ENCODE data around the gene SLC52A3.
"Not testable (repeated sequence)": the region's sequence is repeated elsewhere in the genome, so short reads cannot be mapped to it uniquely, and the experiment has no call there.

SLC52A3 gene

DNA sequence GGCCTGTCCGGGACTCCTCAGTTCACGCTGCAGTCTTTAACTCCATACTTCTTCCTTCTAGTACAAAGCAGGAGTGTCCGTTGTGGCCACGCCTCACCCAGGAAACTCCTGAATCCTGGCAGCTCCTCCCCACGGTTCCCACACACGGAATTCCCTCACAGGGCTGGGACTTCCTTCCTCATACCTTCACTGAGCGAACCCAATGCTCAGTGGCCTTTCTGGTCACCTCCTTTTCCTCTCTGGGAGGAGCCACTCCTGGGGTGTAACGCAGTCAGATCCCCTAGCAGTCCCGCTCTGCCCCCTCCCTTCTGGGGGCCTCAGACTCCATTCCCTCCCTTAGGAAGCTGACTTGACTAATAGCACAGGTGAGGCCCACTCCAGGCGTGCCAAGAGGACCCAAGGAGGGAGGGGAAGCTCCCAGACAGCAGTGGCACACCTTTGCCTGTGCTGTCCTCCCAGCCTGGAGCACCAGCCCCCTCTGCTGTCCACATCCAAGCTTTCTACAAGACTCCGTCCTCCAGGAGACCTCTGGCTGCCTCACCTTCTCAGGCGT lies at the start of gene SLC52A3:
SLC52A3 (minus strand) TSS at position 75 of the 553 bp plus-strand sequence. CDS start 2,726 bp downstream, outside the sequence.
- Histone ChIP-seq H3K9me3 (ENCODE audit: control insufficient read depth, insufficient read depth, low read length) (no peaks in the 10 kb centered on the region), H3K4me3 (ENCODE audit: low read depth, low read length) (no peak within 1 kb of the TSS), H3K36me3 (ENCODE audit: control insufficient read depth, insufficient read depth, low read length) (peaks cover 2% of the 10 kb centered on the region), H3K4me1 (ENCODE audit: control insufficient read depth, insufficient read depth, low read length) (no peaks in the 10 kb centered on the region), H3K9ac (ENCODE audit: low read depth, low read length) (no peak within 1 kb of the TSS), H3K27me3 (ENCODE audit: control insufficient read depth, insufficient read depth, low read length) (no peaks in the 10 kb centered on the region)

DNA sequence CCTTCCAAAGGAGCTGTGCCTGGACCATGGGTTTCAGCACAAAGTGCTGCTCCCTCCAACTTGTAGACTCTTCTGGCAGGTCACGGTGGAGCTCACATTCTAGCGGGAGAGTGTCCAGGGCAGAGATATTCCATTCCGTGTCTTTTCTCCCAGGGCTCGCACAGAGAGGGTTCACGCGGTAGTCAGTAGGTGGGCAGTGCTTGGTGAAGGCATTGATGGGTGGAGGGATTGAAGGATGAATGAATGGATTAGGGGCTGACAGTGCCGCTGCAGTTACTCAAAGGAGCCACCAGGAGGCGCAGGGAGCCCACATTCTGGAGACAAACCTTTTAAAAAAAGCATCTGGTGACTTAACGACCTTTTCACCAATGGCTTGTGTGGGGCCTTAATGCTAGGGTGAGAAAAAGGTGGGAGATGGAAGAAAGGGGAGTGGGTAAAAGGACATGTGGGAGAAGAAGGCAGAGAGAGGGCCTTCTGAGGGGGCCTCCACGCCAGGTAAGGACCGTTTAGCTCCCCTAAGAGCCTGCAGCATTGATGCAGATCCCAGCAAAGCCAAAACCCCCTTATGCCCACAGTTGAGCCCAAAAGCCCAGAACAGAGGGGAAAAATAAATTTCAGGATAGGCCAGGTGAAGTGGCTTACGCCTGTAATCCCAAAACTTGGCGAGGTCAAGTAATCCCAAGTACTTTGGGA lies 47.8 kb upstream of the SLC52A3 start:
- no peaks in the 10 kb centered on the region for H3K4me1 ChIP-seq (ENCODE audit: control insufficient read depth, insufficient read depth, low read length)
- peak overlapping the region; percentile 32 for H3K4me3 ChIP-seq (ENCODE audit: low read depth, low read length)
- H3K9ac ChIP-seq (ENCODE audit: low read depth, low read length) = no peak overlapping the region
- no peaks in the 10 kb centered on the region for H3K27me3 ChIP-seq (ENCODE audit: control insufficient read depth, insufficient read depth, low read length)
- no peaks in the 10 kb centered on the region for H3K9me3 ChIP-seq (ENCODE audit: control insufficient read depth, insufficient read depth, low read length)
- no peaks in the 10 kb centered on the region for H3K36me3 ChIP-seq (ENCODE audit: control insufficient read depth, insufficient read depth, low read length)

DNA sequence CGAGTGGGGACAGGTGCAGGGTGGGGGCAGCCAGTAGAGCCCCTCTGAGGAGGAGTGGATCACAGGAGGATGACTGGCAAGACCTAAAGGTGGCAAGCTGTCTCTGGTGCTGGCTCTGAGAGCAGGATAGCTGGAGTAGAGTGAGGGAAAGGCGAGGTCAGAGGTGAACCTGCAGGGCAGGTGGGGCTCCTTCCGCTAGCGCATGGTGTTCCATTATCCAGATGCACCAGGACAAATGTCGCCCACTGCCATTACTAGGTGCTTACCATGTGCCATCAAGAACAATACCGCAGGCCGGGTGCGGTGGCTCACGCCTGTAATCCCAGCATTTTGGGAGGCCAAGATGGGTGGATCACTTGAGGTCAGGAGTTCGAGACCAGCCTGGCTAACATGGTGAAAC lies 46.9 kb upstream of the SLC52A3 start:
- H3K4me1 ChIP-seq (ENCODE audit: control insufficient read depth, insufficient read depth, low read length) = no peaks in the 10 kb centered on the region
- H3K36me3 ChIP-seq (ENCODE audit: control insufficient read depth, insufficient read depth, low read length) = no peaks in the 10 kb centered on the region
- H3K9me3 ChIP-seq (ENCODE audit: control insufficient read depth, insufficient read depth, low read length) = no peaks in the 10 kb centered on the region
- H3K4me3 ChIP-seq (ENCODE audit: low read depth, low read length) = no peak overlapping the region
- no peaks in the 10 kb centered on the region for H3K27me3 ChIP-seq (ENCODE audit: control insufficient read depth, insufficient read depth, low read length)
- H3K9ac ChIP-seq (ENCODE audit: low read depth, low read length) = no peak overlapping the region

DNA sequence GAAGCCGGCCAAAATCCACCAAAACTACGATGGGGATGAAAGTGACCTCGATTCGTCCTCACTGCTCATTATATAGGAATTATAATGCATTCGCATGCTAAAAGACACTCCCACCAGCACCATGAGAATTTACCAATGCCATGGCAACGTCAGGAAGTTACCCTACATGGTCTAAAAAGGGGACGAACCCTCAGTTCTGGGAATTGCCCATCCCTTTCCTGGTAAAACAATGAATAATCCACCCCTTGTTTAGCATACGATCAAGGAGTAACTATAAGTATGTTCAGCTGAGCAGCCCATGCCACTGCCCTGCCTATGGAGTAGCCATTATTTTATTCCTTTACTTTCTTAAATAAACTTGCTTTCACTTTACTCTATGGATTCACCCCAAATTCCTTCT lies 45.1 kb upstream of the SLC52A3 start:
- Histone ChIP-seq H3K4me1 (ENCODE audit: control insufficient read depth, insufficient read depth, low read length) (no peaks in the 10 kb centered on the region), H3K4me3 (ENCODE audit: low read depth, low read length) (no peak overlapping the region), H3K36me3 (ENCODE audit: control insufficient read depth, insufficient read depth, low read length) (no peaks in the 10 kb centered on the region), H3K9me3 (ENCODE audit: control insufficient read depth, insufficient read depth, low read length) (no peaks in the 10 kb centered on the region), H3K9ac (ENCODE audit: low read depth, low read length) (no peak overlapping the region), H3K27me3 (ENCODE audit: control insufficient read depth, insufficient read depth, low read length) (no peaks in the 10 kb centered on the region)

DNA sequence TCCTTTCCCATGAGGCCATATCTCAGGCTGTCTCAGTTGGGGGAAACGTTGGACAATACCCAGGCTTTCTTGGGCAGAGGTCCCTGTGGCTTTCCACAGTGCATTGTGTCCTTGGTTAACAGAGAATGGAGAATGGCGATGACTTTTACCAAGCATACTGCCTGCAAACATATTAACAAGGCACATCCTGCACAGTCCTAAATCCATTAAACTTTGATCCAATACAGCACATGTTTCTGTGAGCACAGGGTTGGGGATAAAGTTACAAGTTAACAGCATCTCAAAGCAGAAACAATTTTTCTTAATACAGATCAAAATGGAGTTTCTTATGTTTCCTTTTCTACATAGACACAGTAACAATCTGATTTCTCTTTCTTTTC lies 44.1 kb upstream of the SLC52A3 start:
- H3K9ac ChIP-seq (ENCODE audit: low read depth, low read length); H3K36me3 ChIP-seq (ENCODE audit: control insufficient read depth, insufficient read depth, low read length); H3K9me3 ChIP-seq (ENCODE audit: control insufficient read depth, insufficient read depth, low read length); H3K27me3 ChIP-seq (ENCODE audit: control insufficient read depth, insufficient read depth, low read length); H3K4me1 ChIP-seq (ENCODE audit: control insufficient read depth, insufficient read depth, low read length); H3K4me3 ChIP-seq (ENCODE audit: low read depth, low read length): not testable (repeated sequence)

DNA sequence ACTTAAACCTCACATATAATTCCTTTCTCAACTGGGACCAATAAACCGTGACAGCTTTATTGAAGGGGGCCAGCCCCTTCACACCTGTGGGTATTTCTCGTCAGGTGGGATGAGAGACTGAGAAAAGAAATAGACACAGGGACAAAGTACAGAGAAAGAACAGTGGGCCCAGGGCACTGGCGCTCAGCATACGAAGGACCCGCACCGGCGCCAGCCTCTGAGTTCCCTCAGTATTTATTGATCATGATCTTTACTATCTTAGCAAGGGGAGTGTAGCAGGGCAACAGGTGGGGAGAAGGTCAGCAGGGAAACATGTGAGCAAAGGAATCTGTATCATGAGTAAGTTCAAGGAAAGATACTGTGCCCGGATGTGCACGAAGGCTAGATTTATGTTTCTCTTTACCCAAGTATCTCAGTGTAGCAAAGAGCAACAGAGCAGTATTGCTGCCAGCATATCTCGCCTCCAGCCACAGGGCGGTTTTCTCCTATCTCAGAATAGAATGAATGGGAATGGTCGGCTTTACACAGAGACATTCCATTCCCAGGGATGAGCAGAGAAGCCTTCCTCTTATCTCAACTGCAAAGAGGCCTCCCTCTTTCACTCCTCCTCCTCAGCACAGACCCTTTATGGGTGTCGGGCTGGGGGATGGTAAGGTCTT lies 43.6 kb upstream of the SLC52A3 start:
- not testable (repeated sequence) for H3K4me3 ChIP-seq (ENCODE audit: low read depth, low read length); H3K9me3 ChIP-seq (ENCODE audit: control insufficient read depth, insufficient read depth, low read length); H3K4me1 ChIP-seq (ENCODE audit: control insufficient read depth, insufficient read depth, low read length); H3K27me3 ChIP-seq (ENCODE audit: control insufficient read depth, insufficient read depth, low read length); H3K36me3 ChIP-seq (ENCODE audit: control insufficient read depth, insufficient read depth, low read length); H3K9ac ChIP-seq (ENCODE audit: low read depth, low read length)

DNA sequence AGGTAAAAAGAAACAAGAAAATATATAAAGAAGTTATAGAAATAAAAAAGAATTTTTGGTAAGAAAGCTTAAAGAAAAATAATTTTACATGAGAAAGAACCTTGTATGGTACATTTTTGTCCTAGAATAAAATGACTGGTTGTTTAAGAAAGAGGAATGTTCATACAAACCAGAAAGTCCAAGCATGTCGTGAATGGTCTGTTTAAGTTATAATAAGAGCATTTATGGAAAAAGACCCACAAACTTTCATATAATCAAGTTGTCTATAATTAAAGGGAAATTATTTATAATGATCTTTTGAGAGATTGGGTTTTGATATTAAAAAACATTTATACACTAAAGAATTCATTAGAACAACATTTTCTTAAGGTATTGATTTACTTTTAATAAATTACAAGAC lies 37.4 kb upstream of the SLC52A3 start:
- Histone ChIP-seq H3K4me1 (ENCODE audit: control insufficient read depth, insufficient read depth, low read length) (no peaks in the 10 kb centered on the region), H3K36me3 (ENCODE audit: control insufficient read depth, insufficient read depth, low read length) (no peaks in the 10 kb centered on the region), H3K9ac (ENCODE audit: low read depth, low read length) (no peak overlapping the region), H3K27me3 (ENCODE audit: control insufficient read depth, insufficient read depth, low read length) (no peaks in the 10 kb centered on the region), H3K9me3 (ENCODE audit: control insufficient read depth, insufficient read depth, low read length) (peaks cover 9% of the 10 kb centered on the region), H3K4me3 (ENCODE audit: low read depth, low read length) (no peak overlapping the region)

DNA sequence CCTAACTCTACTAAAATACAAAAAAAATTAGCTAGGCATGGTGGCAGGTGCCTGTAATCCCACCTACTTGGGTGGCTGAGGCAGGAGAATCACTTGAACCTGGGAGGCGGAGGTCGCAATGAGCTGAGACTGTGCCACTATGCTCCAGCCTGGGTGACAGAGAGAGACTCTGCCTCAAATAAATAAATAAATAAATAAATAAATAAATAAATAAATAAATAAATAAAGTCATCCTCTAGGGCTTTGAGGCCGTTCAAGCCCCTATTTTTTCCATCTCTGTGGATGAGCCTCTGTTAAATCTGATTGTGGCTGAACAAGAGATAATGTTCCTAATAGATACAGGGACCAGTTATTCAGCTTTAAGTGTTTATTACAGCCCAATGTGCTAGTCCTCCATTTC lies 33.4 kb upstream of the SLC52A3 start:
- no peak overlapping the region for H3K4me3 ChIP-seq (ENCODE audit: low read depth, low read length)
- no peaks in the 10 kb centered on the region for H3K4me1 ChIP-seq (ENCODE audit: control insufficient read depth, insufficient read depth, low read length)
- peaks cover 7% of the 10 kb centered on the region for H3K9me3 ChIP-seq (ENCODE audit: control insufficient read depth, insufficient read depth, low read length)
- no peak overlapping the region for H3K9ac ChIP-seq (ENCODE audit: low read depth, low read length)
- H3K27me3 ChIP-seq (ENCODE audit: control insufficient read depth, insufficient read depth, low read length) = no peaks in the 10 kb centered on the region
- no peaks in the 10 kb centered on the region for H3K36me3 ChIP-seq (ENCODE audit: control insufficient read depth, insufficient read depth, low read length)

DNA sequence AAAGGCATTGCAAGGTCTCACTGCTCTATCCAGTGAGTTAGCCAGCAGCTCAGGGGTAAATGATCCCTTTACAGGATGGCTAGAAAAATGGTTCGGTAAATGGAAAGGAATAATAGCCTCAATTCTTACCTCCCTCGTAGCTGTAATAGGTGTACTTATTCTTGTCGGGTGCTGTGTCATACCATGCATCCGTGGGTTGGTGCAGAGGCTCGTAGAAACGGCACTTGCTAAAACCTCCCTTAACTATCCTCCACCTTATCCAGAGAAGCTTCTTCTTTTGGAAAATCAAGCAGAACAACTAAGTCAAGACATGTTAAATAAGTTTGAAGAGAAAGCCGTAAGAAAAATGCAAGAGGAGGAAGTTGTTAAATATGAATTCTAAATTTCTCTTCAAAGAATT lies 31.7 kb upstream of the SLC52A3 start:
- H3K4me1 ChIP-seq (ENCODE audit: control insufficient read depth, insufficient read depth, low read length); H3K36me3 ChIP-seq (ENCODE audit: control insufficient read depth, insufficient read depth, low read length); H3K9me3 ChIP-seq (ENCODE audit: control insufficient read depth, insufficient read depth, low read length); H3K27me3 ChIP-seq (ENCODE audit: control insufficient read depth, insufficient read depth, low read length); H3K4me3 ChIP-seq (ENCODE audit: low read depth, low read length); H3K9ac ChIP-seq (ENCODE audit: low read depth, low read length): not testable (repeated sequence)

DNA sequence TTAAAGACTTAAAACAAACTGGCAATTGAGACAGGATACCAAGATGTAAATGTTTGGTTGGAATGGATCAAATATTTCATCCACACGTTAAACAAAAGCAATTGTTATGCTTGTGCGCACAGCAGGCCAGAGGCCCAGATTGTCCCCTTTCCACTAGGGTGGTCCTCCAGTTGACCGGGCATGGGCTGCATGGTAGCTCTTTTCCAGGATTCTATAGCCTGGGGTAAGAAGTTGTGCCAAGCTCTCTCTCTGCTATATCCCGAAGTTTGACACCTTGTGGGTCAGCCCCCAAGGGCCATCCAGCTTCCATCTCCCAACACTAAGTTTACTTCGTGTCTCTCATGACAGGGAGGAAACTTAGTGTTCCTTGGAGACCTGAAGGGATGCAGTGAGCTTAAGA lies 30.4 kb upstream of the SLC52A3 start:
- H3K27me3 ChIP-seq (ENCODE audit: control insufficient read depth, insufficient read depth, low read length) = not testable (repeated sequence)

DNA sequence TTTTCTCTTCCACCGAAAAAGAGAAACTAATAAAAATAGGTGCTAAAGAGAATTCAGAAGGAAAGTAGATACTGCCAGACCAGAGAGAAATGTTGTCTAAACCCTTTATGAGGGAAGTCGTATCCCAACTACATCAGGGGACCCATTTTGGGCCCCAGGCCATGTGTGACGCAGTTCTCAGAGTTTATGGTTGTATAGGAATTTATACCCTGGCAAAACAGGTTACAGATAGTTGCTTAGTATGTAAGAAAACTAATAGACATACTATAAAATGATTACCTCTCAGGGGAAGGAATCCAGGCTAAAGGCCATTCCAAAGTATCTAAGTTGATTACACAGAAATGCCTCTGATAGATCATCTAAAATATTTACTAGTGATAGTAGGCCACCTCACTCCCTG lies 28.6 kb upstream of the SLC52A3 start:
- Histone ChIP-seq H3K27me3 (ENCODE audit: control insufficient read depth, insufficient read depth, low read length) (no peaks in the 10 kb centered on the region), H3K4me3 (ENCODE audit: low read depth, low read length) (no peak overlapping the region), H3K9me3 (ENCODE audit: control insufficient read depth, insufficient read depth, low read length) (peaks cover under 1% of the 10 kb centered on the region), H3K9ac (ENCODE audit: low read depth, low read length) (no peak overlapping the region), H3K36me3 (ENCODE audit: control insufficient read depth, insufficient read depth, low read length) (no peaks in the 10 kb centered on the region), H3K4me1 (ENCODE audit: control insufficient read depth, insufficient read depth, low read length) (no peaks in the 10 kb centered on the region)

More for the DNA sequence above, 30.4 kb upstream of the SLC52A3 start:
- not testable (repeated sequence) for H3K4me1 ChIP-seq (ENCODE audit: control insufficient read depth, insufficient read depth, low read length); H3K4me3 ChIP-seq (ENCODE audit: low read depth, low read length); H3K9ac ChIP-seq (ENCODE audit: low read depth, low read length); H3K9me3 ChIP-seq (ENCODE audit: control insufficient read depth, insufficient read depth, low read length); H3K36me3 ChIP-seq (ENCODE audit: control insufficient read depth, insufficient read depth, low read length)

DNA sequence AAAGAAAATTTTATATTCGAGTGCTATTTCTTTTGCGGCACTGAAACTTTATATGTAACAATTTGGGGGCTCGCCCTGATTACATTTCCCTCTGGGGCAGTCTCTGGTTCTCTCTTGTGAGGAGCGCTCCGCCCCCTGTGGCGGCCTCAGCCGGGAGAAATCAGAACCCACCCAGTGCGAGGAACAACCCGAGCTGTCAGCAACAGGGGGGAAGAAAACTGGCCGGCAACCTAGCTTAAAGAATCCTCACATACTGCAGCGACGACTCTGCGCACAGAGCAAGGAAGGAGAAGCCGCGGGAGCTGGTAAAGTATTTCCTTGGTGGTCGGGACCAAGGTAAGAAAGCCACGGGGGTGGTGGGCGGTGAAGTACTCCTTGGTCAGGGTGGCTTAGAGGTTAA lies 23.9 kb upstream of the SLC52A3 start:
- Histone ChIP-seq H3K4me1 (ENCODE audit: control insufficient read depth, insufficient read depth, low read length) (peaks cover 11% of the 10 kb centered on the region), H3K27me3 (ENCODE audit: control insufficient read depth, insufficient read depth, low read length) (no peaks in the 10 kb centered on the region), H3K9me3 (ENCODE audit: control insufficient read depth, insufficient read depth, low read length) (peaks cover 7% of the 10 kb centered on the region), H3K36me3 (ENCODE audit: control insufficient read depth, insufficient read depth, low read length) (no peaks in the 10 kb centered on the region), H3K9ac (ENCODE audit: low read depth, low read length) (no peak overlapping the region), H3K4me3 (ENCODE audit: low read depth, low read length) (peak overlapping the region; percentile 13)

All from iPS-15b (cell line).